HCT116 (cell line): ENCODE results near the gene NUCB2. TPM values are rescaled to one million over a fixed set of nuclear protein-coding genes. Genes with fewer than 3 reads are reported as not detected.
A peak's percentile ranks its signal among the peaks of the same experiment; 100 is the strongest.

Experiments used
- ATAC-seq: fragments of 200-7000 bp; cut with Tn5 transposase; 2 replicates; pipeline ENCODE4 v1.9.1; 2020; ENCODE audit warnings: mild to moderate bottlenecking, moderate library complexity
- BruUV-seq: library from RNA; stranded (reverse); fragments of 400-500 nt; replicated peaks from 2 replicates; lab custom pipeline; 2021; lab: Mats Ljungman, UMichigan
- CTCF ChIA-PET: fragments of 300-600 bp; sonication (Branson Sonifier 250); formaldehyde crosslinking; loops from one replicate; lab custom pipeline; 2021; ENCODE audit warnings: antibody characterized with exemption; lab: Charles Lee
- POLR2A ChIA-PET: fragments of 300-600, 350-600 bp; sonication (Branson Sonifier 250); formaldehyde crosslinking; loops from one replicate; lab custom pipeline; 2021; ENCODE audit warnings: antibody characterized with exemption; lab: Charles Lee
- RAD21 ChIA-PET, 2 experiments: fragments of 300-600 bp; sonication (Branson Sonifier 250); formaldehyde crosslinking; loops; one replicate each; lab custom pipeline; 2023; ENCODE audit warnings: low total read pairs in 2 of 2; ENCODE audit not compliant: uncharacterized antibody in 2 of 2, unreplicated experiment in 2 of 2, low non-redundant PET in 1 of 2; lab: Charles Lee
- DNase-seq: peaks from one replicate; pipeline ENCODE4 v3.0.0-alpha.2; 2010; ENCODE audit warnings: low read depth, low spot score
- H2AFZ ChIP-seq: fragments of 200-600 bp; shearing (Covaris generic), sonication (generic); 2 replicates; pipeline ENCODE4 v1.6.1; 2017; ENCODE audit warnings: low read depth, mixed run types, mixed read lengths, antibody characterized with exemption, low read length; ENCODE audit not compliant: poor library complexity, severe bottlenecking
- H3K27ac ChIP-seq: 2 replicates; pipeline ENCODE4 v1.5.1; 2012; ENCODE audit warnings: low read depth, low read length
- H3K27me3 ChIP-seq: fragments of 200-600 bp; sonication (generic); 2 replicates; pipeline ENCODE4 v1.6.1; 2016; ENCODE audit warnings: mixed run types, low read length, mixed read lengths; ENCODE audit not compliant: insufficient read depth
- H3K36me3 ChIP-seq, 2 experiments: fragments of 200-500 bp in 1 of 2; fragments of 200-600 bp in 1 of 2; sonication (Bioruptor generic) in 1 of 2; sonication (generic) in 1 of 2; 2 replicates each; pipeline versions ENCODE4 v1.5.1 to v1.6.1; 2014 to 2016; ENCODE audit warnings: low read length in 2 of 2, inconsistent platforms in 1 of 2, mixed read lengths in 1 of 2, mixed run types in 1 of 2; ENCODE audit not compliant: insufficient read depth in 2 of 2, control insufficient read depth in 1 of 2
- H3K4me1 ChIP-seq, 2 experiments: fragments of 200-600 bp in 1 of 2; sonication (generic) in 1 of 2; 2 replicates each; pipeline versions ENCODE4 v1.5.1 to v1.6.1; 2012 to 2017; ENCODE audit warnings: low read length in 2 of 2, inconsistent platforms in 1 of 2, mild to moderate bottlenecking in 1 of 2, mixed read lengths in 1 of 2, mixed run types in 1 of 2, moderate library complexity in 1 of 2; ENCODE audit not compliant: insufficient read depth in 2 of 2, control insufficient read depth in 1 of 2
- H3K4me2 ChIP-seq: fragments of 200-600 bp; sonication (generic); 2 replicates; pipeline ENCODE4 v1.6.1; 2017; ENCODE audit warnings: mixed run types, low read length, mixed read lengths
- H3K4me3 ChIP-seq, 2 experiments: fragments of 200-600 bp in 1 of 2; sonication (generic) in 1 of 2; replicated peaks in 1 of 2; 2 replicates each; pipeline ENCODE4 v1.5.1; 2011 to 2016; ENCODE audit warnings: low read length in 2 of 2, control low read depth in 1 of 2, low read depth in 1 of 2, mild to moderate bottlenecking in 1 of 2, mixed read lengths in 1 of 2, mixed run types in 1 of 2
- H3K79me2 ChIP-seq: fragments of 200-600 bp; sonication (generic); 2 replicates; pipeline ENCODE4 v1.6.1; 2017; ENCODE audit warnings: mild to moderate bottlenecking, mixed run types, low read length, moderate library complexity, mixed read lengths; ENCODE audit not compliant: insufficient read depth
- H3K9ac ChIP-seq: fragments of 200-600 bp; sonication (generic); 2 replicates; pipeline ENCODE4 v1.6.1; 2016; ENCODE audit warnings: low read length, mixed read lengths
- H3K9me2 ChIP-seq: fragments of 200-600 bp; sonication (generic), shearing (Covaris generic); 2 replicates; pipeline ENCODE4 v1.6.1; 2017; ENCODE audit warnings: mixed run types, mild to moderate bottlenecking, moderate library complexity; ENCODE audit not compliant: insufficient read depth
- H3K9me3 ChIP-seq, 2 experiments: fragments of 200-500 bp in 1 of 2; fragments of 200-600 bp in 1 of 2; sonication (Bioruptor generic) in 1 of 2; sonication (generic) in 1 of 2; 2 replicates each; pipeline ENCODE4 v1.6.1; 2014 to 2017; ENCODE audit warnings: low read length in 2 of 2, mixed read lengths in 2 of 2, inconsistent platforms in 1 of 2, low read depth in 1 of 2, mild to moderate bottlenecking in 1 of 2, mixed run types in 1 of 2, moderate library complexity in 1 of 2; ENCODE audit not compliant: control insufficient read depth in 1 of 2, insufficient read depth in 1 of 2
- H4K20me1 ChIP-seq: fragments of 200-600 bp; sonication (generic), shearing (Covaris generic); 2 replicates; pipeline ENCODE4 v1.6.1; 2017; ENCODE audit warnings: mixed run types, mild to moderate bottlenecking, moderate library complexity; ENCODE audit not compliant: insufficient read depth
- CBX3 ChIP-seq: IDR thresholded peaks from 2 replicates; pipeline ENCODE4 v1.6.1; 2012; ENCODE audit warnings: low read depth
- CEBPB ChIP-seq: IDR thresholded peaks from 2 replicates; pipeline ENCODE4 v1.6.1; 2012; ENCODE audit warnings: low read depth
- EGR1 ChIP-seq: IDR thresholded peaks from 2 replicates; pipeline ENCODE4 v1.6.1; 2012; ENCODE audit warnings: low read depth
- EZH2 ChIP-seq: fragments of 200-600 bp; sonication (generic); IDR thresholded peaks from 2 replicates; pipeline ENCODE4 v1.6.1; 2017; ENCODE audit warnings: antibody characterized with exemption, mixed run types
- EZH2phosphoT487 ChIP-seq: fragments of 200-600 bp; IDR thresholded peaks from 2 replicates; pipeline ENCODE4 v1.6.1; 2018; ENCODE audit warnings: antibody characterized with exemption, borderline replicate concordance
- FOSL1 ChIP-seq: IDR thresholded peaks from 2 replicates; pipeline ENCODE4 v1.6.1; 2012; ENCODE audit warnings: low read depth
- JUND ChIP-seq: IDR thresholded peaks from 2 replicates; pipeline ENCODE4 v1.6.1; 2012
- POLR2AphosphoS5 ChIP-seq: IDR thresholded peaks from 2 replicates; pipeline ENCODE4 v1.6.1; 2011; ENCODE audit warnings: mild to moderate bottlenecking, low read depth, low read length, moderate library complexity
- RAD21 ChIP-seq: IDR thresholded peaks from 2 replicates; pipeline ENCODE4 v1.6.1; 2012; ENCODE audit warnings: low read depth, mild to moderate bottlenecking
- SP1 ChIP-seq: IDR thresholded peaks from 2 replicates; pipeline ENCODE4 v1.6.1; 2012; ENCODE audit warnings: low read depth
- YY1 ChIP-seq: IDR thresholded peaks from 2 replicates; pipeline ENCODE4 v1.6.1; 2011; ENCODE audit warnings: low read length, low read depth, moderate library complexity, mild to moderate bottlenecking; ENCODE audit not compliant: insufficient replicate concordance; ENCODE audit errors: extremely low read depth
- ZNF274 ChIP-seq: fragments of 200-500 bp; sonication (Bioruptor generic); IDR thresholded peaks from 2 replicates; pipeline ENCODE4 v1.6.1; 2014; ENCODE audit warnings: mild to moderate bottlenecking, low read depth, low read length, inconsistent platforms
- intact Hi-C: fragments of 100-400 bp; cut with micrococcal nuclease; formaldehyde crosslinking; loops from 2 replicates; pipeline ENCODE4 v1.10.0; 2022
- total RNA-seq: library from RNA; stranded (reverse); gene quantifications from one replicate; pipeline ENCODE4 v1.2.1, GENCODE V29; 2021; ENCODE audit not compliant: unreplicated experiment
- TF ChIP-seq, protein P1 (sequence below): IDR thresholded peaks from 2 replicates; pipeline ENCODE4 v1.6.1; 2012

NUCB2 gene
- total RNA-seq, 1 experiment from 2014 or later, result 40.6 TPM

DNA sequence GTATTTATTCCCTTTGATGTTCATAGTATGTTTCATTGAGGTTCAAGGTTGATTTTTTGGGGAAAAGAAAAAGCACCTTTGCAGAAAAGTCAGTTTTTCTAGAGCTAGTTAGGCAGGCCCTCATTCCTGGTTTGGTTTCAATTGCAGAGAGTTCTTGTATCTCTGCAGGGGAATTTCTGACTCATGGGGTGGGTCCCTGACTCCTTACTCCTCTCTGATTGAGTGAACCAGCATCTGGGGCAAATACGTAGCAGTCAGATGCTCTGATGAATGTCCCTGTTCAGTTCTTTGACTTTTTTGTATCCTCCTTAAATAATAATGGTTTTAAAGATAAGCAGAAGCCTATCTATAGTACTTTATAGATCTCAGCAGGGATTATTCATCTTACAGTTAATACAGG is 67.4 kb downstream of the NUCB2 start:
- no peaks in the 10 kb centered on the region for H4K20me1 ChIP-seq
- TF ChIP-seq POLR2AphosphoS5, result no peak
- TF ChIP-seq CEBPB, result no peak
- peak; percentile 52 for TF ChIP-seq JUND
- peak; percentile 75 for TF ChIP-seq FOSL1
- 0 out of 2 replicates have a peak, but pooled peaks have one; percentile 21 for TF ChIP-seq SP1
- H3K36me3 ChIP-seq, result no peaks in the 10 kb centered on the region
- 0 out of 2 replicates have a peak, but pooled peaks cover 3% of the 10 kb centered on the region for H3K9me2 ChIP-seq
- ChIA-PET CTCF (no interaction called here), RAD21 (no interaction called here), POLR2A (no interaction called here)
- H3K4me1 ChIP-seq, result peaks cover 3 to 12% of the 10 kb centered on the region in 2 experiments; a peak in 3 of 4 replicates
- no peaks in the 10 kb centered on the region for H3K27me3 ChIP-seq
- no peak overlapping the region; a peak in 1 of 4 replicates for H3K4me3 ChIP-seq
- H2AFZ ChIP-seq, result no peak overlapping the region
- no peaks in the 10 kb centered on the region for H3K79me2 ChIP-seq
- BruUV-seq, result no TSS peak
- ATAC-seq, result peak; percentile 72; the same call in 1 of the 2 replicates
- no peak overlapping the region for H3K27ac ChIP-seq
- intact Hi-C loops, result no loop called here
- DNase-seq, result peak; percentile 56
- no peaks in the 10 kb centered on the region for H3K9me3 ChIP-seq
- H3K9ac ChIP-seq, result no peak overlapping the region
- peak overlapping the region; percentile 52 for H3K4me2 ChIP-seq

DNA sequence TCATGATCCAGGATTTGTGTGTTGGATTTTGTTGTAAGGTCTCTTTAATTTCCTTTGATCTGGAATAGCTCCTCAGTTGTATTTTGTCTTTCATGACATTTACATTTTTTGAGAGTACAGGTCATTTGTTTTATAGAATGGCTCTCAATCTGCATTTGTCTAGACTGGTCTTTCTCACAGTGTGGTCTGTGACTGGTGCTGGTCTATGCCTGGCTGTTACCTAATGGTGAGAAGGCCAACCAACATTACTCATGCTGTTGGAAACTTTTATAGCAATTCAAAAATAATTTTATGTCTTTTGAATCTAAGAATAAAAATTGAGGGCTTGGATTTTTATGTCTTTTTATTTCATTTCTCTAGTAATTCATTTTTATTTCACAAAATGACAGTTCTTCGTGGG is 71.1 kb downstream of the NUCB2 start:
- Histone ChIP-seq H3K4me1 (peaks cover 3 to 15% of the 10 kb centered on the region in 2 experiments; a peak in 3 of 4 replicates), H3K27ac (no peak overlapping the region), H3K36me3 (no peaks in the 10 kb centered on the region), H3K9ac (no peak overlapping the region), H3K9me2 (0 out of 2 replicates have a peak, but pooled peaks cover 3% of the 10 kb centered on the region), H3K27me3 (no peaks in the 10 kb centered on the region), H3K9me3 (no peaks in the 10 kb centered on the region), H3K4me2 (no peak overlapping the region), H3K4me3 (no peak overlapping the region), H2AFZ (no peak overlapping the region), H4K20me1 (no peaks in the 10 kb centered on the region), H3K79me2 (no peaks in the 10 kb centered on the region)
- ATAC-seq (no peak), DNase-seq (no peak)
- TF ChIP-seq YY1 (no peak), RAD21 (no peak), FOSL1 (no peak), POLR2AphosphoS5 (no peak), ZNF274 (no peak), SP1 (no peak), EGR1 (no peak), CBX3 (no peak), EZH2 (no peak), EZH2phosphoT487 (no peak)
- TF ChIP-seq, protein P1, sequence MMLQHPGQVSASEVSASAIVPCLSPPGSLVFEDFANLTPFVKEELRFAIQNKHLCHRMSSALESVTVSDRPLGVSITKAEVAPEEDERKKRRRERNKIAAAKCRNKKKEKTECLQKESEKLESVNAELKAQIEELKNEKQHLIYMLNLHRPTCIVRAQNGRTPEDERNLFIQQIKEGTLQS, result no peak
- BruUV-seq, result no TSS peak
- RAD21 ChIA-PET, result interaction anchor here in 1 of 2 experiments (0.6 kb wide), 1 partner anchor 29 kb away, joined by 3 read pairs; no protein-coding TSS in a partner anchor
- POLR2A ChIA-PET, result interaction anchor here (0.7 kb wide), 1 partner anchor 115 kb away, joined by 3 read pairs; no protein-coding TSS in a partner anchor
- intact Hi-C loops, result no loop called here
- CTCF ChIA-PET, result no interaction called here
